IMR-90 (cell line): Measurements from ENCODE around the gene NOX3. TPM values are rescaled to one million over a fixed set of nuclear protein-coding genes. Genes with fewer than 3 reads are reported as not detected.

Source experiments
- ATAC-seq: fragments of 200-7000 bp; cut with Tn5 transposase; 2 replicates; pipeline ENCODE4 v1.9.1; 2020; ENCODE audit warnings: low read depth, mild to moderate bottlenecking, moderate library complexity
- BruUV-seq: library from RNA; stranded (reverse); fragments of 400-500 nt; replicated peaks from 2 replicates; lab custom pipeline; 2021; lab: Mats Ljungman, UMichigan
- CTCF ChIA-PET: fragments of 300-600 bp; formaldehyde crosslinking; extraction: SDS; loops from one replicate; lab custom pipeline; 2021; ENCODE audit warnings: antibody characterized with exemption; lab: Yijun Ruan, JAX
- POLR2A ChIA-PET: fragments of 300-600 bp; sonication (Branson Sonifier 250); formaldehyde crosslinking; loops from one replicate; lab custom pipeline; 2022; ENCODE audit warnings: antibody characterized with exemption; ENCODE audit not compliant: unreplicated experiment; lab: Charles Lee
- DNase-seq: peaks from one replicate; pipeline ENCODE4 v3.0.0; 2013
- H2AFZ ChIP-seq: replicated peaks from 2 replicates; pipeline ENCODE3; 2013; ENCODE audit warnings: low read length, mild to moderate bottlenecking; ENCODE audit not compliant: poor library complexity
- H2AK5ac ChIP-seq: 2 replicates; pipeline ENCODE4 v1.6.1; 2013; ENCODE audit warnings: low read depth, low read length, inconsistent platforms
- H2AK9ac ChIP-seq: replicated peaks from 2 replicates; pipeline ENCODE3; 2013; ENCODE audit warnings: mild to moderate bottlenecking, low read depth, low read length, moderate library complexity; ENCODE audit not compliant: poor library complexity
- H2BK120ac ChIP-seq: 2 replicates; pipeline ENCODE4 v1.6.1; 2013; ENCODE audit warnings: low read depth, low read length, inconsistent platforms
- H2BK15ac ChIP-seq: 3 replicates; pipeline ENCODE4 v1.6.1; 2013; ENCODE audit warnings: low read depth, low read length, inconsistent platforms
- H2BK20ac ChIP-seq: 2 replicates; pipeline ENCODE4 v1.6.1; 2013; ENCODE audit warnings: low read depth, mild to moderate bottlenecking, inconsistent platforms, low read length, moderate library complexity
- H2BK5ac ChIP-seq: 2 replicates; pipeline ENCODE4 v1.6.1; 2013; ENCODE audit warnings: mild to moderate bottlenecking, low read depth, low read length, inconsistent platforms; ENCODE audit not compliant: poor library complexity, severe bottlenecking
- H3K14ac ChIP-seq: replicated peaks from 2 replicates; pipeline ENCODE4 v1.6.1; 2013; ENCODE audit warnings: low read depth, low read length, inconsistent platforms
- H3K18ac ChIP-seq: 2 replicates; pipeline ENCODE4 v1.6.1; 2013; ENCODE audit warnings: low read depth, low read length, control low read depth
- H3K23ac ChIP-seq: 2 replicates; pipeline ENCODE4 v1.6.1; 2013; ENCODE audit warnings: low read depth, low read length, inconsistent platforms
- H3K27ac ChIP-seq: 2 replicates; pipeline ENCODE4 v1.5.1; 2013; ENCODE audit warnings: mild to moderate bottlenecking, control low read depth, low read length; ENCODE audit not compliant: insufficient read depth
- H3K27me3 ChIP-seq: 2 replicates; pipeline ENCODE4 v1.6.1; 2013; ENCODE audit warnings: low read length; ENCODE audit not compliant: control insufficient read depth, insufficient read depth
- H3K36me3 ChIP-seq: 2 replicates; pipeline ENCODE4 v1.6.1; 2013; ENCODE audit warnings: low read length, mixed read lengths; ENCODE audit not compliant: control insufficient read depth, insufficient read depth
- H3K4ac ChIP-seq: 2 replicates; pipeline ENCODE4 v1.6.1; 2013; ENCODE audit warnings: low read depth, low read length, inconsistent platforms
- H3K4me1 ChIP-seq: 2 replicates; pipeline ENCODE4 v1.6.1; 2013; ENCODE audit warnings: low read length, mixed read lengths; ENCODE audit not compliant: control insufficient read depth, insufficient read depth
- H3K4me2 ChIP-seq: 2 replicates; pipeline ENCODE4 v1.6.1; 2013; ENCODE audit warnings: low read depth, mild to moderate bottlenecking, control low read depth, low read length, moderate library complexity
- H3K4me3 ChIP-seq: 2 replicates; pipeline ENCODE4 v1.5.1; 2013; ENCODE audit warnings: low read depth, mild to moderate bottlenecking, control low read depth, low read length, moderate library complexity; ENCODE audit not compliant: insufficient read depth
- H3K56ac ChIP-seq: 2 replicates; pipeline ENCODE4 v1.6.1; 2013; ENCODE audit warnings: low read length, inconsistent platforms; ENCODE audit not compliant: insufficient read depth; ENCODE audit errors: extremely low read depth
- H3K79me1 ChIP-seq, 2 experiments: 2 replicates each; pipeline ENCODE4 v1.6.1; 2013; ENCODE audit warnings: low read length in 2 of 2, inconsistent platforms in 1 of 2, low read depth in 1 of 2
- H3K9ac ChIP-seq: 2 replicates; pipeline ENCODE4 v1.6.1; 2013; ENCODE audit warnings: low read depth, low read length, control low read depth
- H3K9me1 ChIP-seq: 2 replicates; pipeline ENCODE4 v1.6.1; 2013; ENCODE audit warnings: low read length, inconsistent platforms; ENCODE audit not compliant: insufficient read depth
- H3K9me3 ChIP-seq: 2 replicates; pipeline ENCODE4 v1.6.1; 2013; ENCODE audit warnings: low read length; ENCODE audit not compliant: control insufficient read depth, insufficient read depth
- H4K20me1 ChIP-seq: 2 replicates; pipeline ENCODE4 v1.6.1; 2013; ENCODE audit warnings: low read length, inconsistent platforms; ENCODE audit not compliant: insufficient read depth
- H4K5ac ChIP-seq: 2 replicates; pipeline ENCODE4 v1.6.1; 2013; ENCODE audit warnings: mild to moderate bottlenecking, low read depth, low read length, control low read depth
- H4K8ac ChIP-seq, 2 experiments: 2 replicates each; pipeline ENCODE4 v1.6.1; 2013; ENCODE audit warnings: low read depth in 2 of 2, low read length in 2 of 2, control low read depth in 1 of 2, inconsistent platforms in 1 of 2
- H4K91ac ChIP-seq: 2 replicates; pipeline ENCODE4 v1.6.1; 2013; ENCODE audit warnings: low read depth, low read length, inconsistent platforms; ENCODE audit not compliant: insufficient read depth
- ELK1 ChIP-seq: fragments of 150-350 bp; IDR thresholded peaks from 2 replicates; pipeline ENCODE4 v1.6.1; 2016; ENCODE audit warnings: low read depth, mild to moderate bottlenecking, low read length, moderate library complexity, borderline replicate concordance
- MXI1 ChIP-seq: IDR thresholded peaks from 2 replicates; pipeline ENCODE4 v1.6.1; 2012; ENCODE audit warnings: low read depth, mild to moderate bottlenecking, low read length, moderate library complexity, borderline replicate concordance
- POLR2A ChIP-seq: IDR thresholded peaks from 2 replicates; pipeline ENCODE4 v1.6.1; 2012; ENCODE audit warnings: mild to moderate bottlenecking, low read depth, low read length
- RAD21 ChIP-seq: IDR thresholded peaks from 2 replicates; pipeline ENCODE4 v1.6.1; 2012; ENCODE audit warnings: low read length, improper control_type of control experiment
- RFX5 ChIP-seq: IDR thresholded peaks from 2 replicates; pipeline ENCODE4 v1.8.0; 2012; ENCODE audit warnings: low read depth, mild to moderate bottlenecking, low read length, moderate library complexity
- dilution Hi-C: fragments of 300-500 bp; cut with HindIII; formaldehyde crosslinking; loops from one replicate; pipeline ENCODE4 v1.14.3; 2018; ENCODE audit warnings: low sequenced_read_pairs; ENCODE audit not compliant: unreplicated experiment
- in situ Hi-C: fragments of 300-500 bp; cut with MboI; formaldehyde crosslinking; loops from 3 replicates; pipeline ENCODE4 v1.14.3; 2019; ENCODE audit warnings: low sequenced_read_pairs, inconsistent platforms, mixed read lengths
- intact Hi-C: fragments of 100-400 bp; cut with micrococcal nuclease; formaldehyde crosslinking; loops from 2 replicates; pipeline ENCODE4 v1.10.0; 2022
- polyA plus RNA-seq, 3 experiments: library from polyadenylated mRNA; depleted of rRNA; stranded (reverse); fragments of >200 nt; gene quantifications; 2 replicates each; pipeline ENCODE4 v1.2.3, GENCODE V29; 2012; ENCODE audit warnings: low replicate concordance in 1 of 3
- total RNA-seq: library from RNA; depleted of rRNA; stranded (reverse); fragments of >200 nt; gene quantifications from 2 replicates; pipeline ENCODE4 v1.2.3, GENCODE V29; 2012

Gene NOX3
- total and polyA plus RNA-seq, 2 of the 4 experiments (the other 2 are of a cell fraction), result not detected

DNA sequence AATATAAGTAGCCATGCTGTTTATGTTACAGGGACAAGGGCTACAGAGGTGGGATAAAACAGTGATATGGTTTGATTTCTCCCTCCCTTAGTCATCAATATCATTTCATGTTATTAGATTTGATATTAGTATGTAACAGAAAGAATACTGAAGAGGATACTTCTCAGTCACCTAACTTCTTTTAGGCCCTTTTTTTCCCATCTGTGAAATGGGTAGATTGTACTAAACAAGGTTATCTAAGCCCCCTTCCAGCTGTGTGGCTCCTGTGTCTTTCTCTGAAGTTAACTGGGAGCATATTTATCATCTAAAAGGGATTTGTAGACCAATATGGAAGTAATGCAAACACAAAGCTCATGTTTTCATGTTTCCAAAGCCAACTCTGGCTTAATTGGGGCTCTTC, 7.7 kb downstream of the NOX3 start:
- Histone ChIP-seq H4K8ac (no peak overlapping the region), H2AFZ (no peak overlapping the region), H3K4ac (no peak overlapping the region), H4K91ac (no peak overlapping the region), H2BK5ac (no peak overlapping the region), H3K18ac (no peak overlapping the region), H3K4me1 (0 out of 2 replicates have a peak, but pooled peaks cover 1% of the 10 kb centered on the region), H3K36me3 (no peaks in the 10 kb centered on the region), H2AK9ac (no peak overlapping the region), H3K9me3 (no peaks in the 10 kb centered on the region), H2BK20ac (no peak overlapping the region), H2BK120ac (no peak overlapping the region), H2AK5ac (no peak overlapping the region), H3K9me1 (no peaks in the 10 kb centered on the region), H3K14ac (no peak overlapping the region), H3K4me2 (no peak overlapping the region), H3K9ac (no peak overlapping the region), H4K20me1 (no peaks in the 10 kb centered on the region), H3K27me3 (no peaks in the 10 kb centered on the region), H3K23ac (no peak overlapping the region), H3K79me1 (no peaks in the 10 kb centered on the region), H3K56ac (no peak overlapping the region), H3K4me3 (no peak overlapping the region), H3K27ac (no peak overlapping the region), H2BK15ac (no peak overlapping the region), H4K5ac (no peak overlapping the region)
- ATAC-seq (no peak), DNase-seq (no peak)
- intact Hi-C loops, result no loop called here
- ChIA-PET POLR2A (interaction anchor here (0.6 kb wide), 1 partner anchor 21 kb away, joined by 3 read pairs; no protein-coding TSS in a partner anchor), CTCF (interaction anchor here (0.7 kb wide), 1 partner anchor 45 kb away, joined by 3 read pairs; no protein-coding TSS in a partner anchor)
- in situ Hi-C loops, result no loop called here
- dilution Hi-C loops, result no loop called here
- TF ChIP-seq POLR2A, result no peak
- no peak for TF ChIP-seq ELK1
- TF ChIP-seq RAD21, result no peak
- no peak for TF ChIP-seq MXI1
- no peak for TF ChIP-seq RFX5
- BruUV-seq, result no TSS peak
